ENCODE results near the gene MASP2. TPM values are rescaled to one million over a fixed set of nuclear protein-coding genes. Genes with fewer than 3 reads are reported as not detected.

Gene MASP2
- total RNA-seq, 4 donors from 2014 or later, result not detected

DNA sequence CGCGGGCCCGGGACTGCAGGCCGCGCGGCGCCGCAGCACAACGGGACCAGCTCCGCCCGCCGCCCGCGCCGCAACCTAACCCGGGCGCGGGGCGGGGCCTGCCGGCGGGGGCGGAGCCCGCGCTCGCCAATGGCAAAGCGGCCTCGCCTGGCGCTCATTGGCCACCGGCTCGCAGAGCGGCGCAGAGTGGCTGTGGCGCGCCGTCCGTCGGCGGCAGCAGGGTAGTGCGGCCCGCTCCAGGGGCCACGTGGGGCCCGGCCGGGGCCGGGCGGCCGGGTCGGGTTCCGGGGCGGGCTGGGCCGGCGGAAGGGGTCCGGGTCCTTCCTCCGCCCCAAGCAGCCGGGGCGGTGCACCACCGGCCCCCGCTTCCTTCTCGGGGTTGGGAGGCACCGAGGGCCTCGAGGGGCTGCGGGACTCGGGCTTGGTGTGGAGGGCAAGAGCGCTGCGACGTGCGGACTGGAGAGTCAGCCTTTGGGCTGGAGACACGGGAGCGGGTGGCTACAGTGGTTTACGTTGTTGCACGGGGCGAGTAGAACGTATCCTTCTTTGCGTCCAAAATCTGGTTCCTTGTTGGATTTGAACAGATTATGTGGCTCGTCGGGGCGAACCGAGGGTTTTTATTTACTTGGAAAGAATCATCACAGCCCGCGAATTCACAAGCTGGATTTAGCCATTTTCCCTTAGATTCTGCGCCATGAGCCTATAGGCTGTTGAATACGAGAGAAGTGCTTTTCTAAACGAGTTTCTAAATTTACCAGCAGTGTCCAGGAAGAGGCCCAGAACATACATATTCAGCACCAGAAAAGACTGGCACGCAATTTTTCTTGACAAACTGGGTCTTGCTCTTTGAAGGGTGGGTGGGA, 13.2 kb upstream of the MASP2 start, which contains the start of gene SRM:
SRM (minus strand) TSS at position 51 of the 863 bp plus-strand sequence. CDS start 75 bp downstream, outside the sequence.
- Histone ChIP-seq H3K4me3 (peak within 1 kb of the TSS; percentile 87 to 100 (median 98)), H3K27me3 (no peaks in the 10 kb centered on the region), H3K27ac (peak within 1 kb of the TSS; percentile 47 to 86 (median 80)), H3K9me3 (no peaks in the 10 kb centered on the region), H3K36me3 (peaks cover 0 to 49% (median 8%) of the 10 kb centered on the region in 3 donors), H3K4me1 (peaks cover 0 to 53% (median 25%) of the 10 kb centered on the region in 4 donors)
- peak; percentile 80 to 87 for DNase-seq (ENCODE audit: low spot score in 2 of 2)
- TF ChIP-seq EP300 (IDR thresholded peaks at IDR 0.05), result peak in 1 of 2 donors; percentile 63
- TF ChIP-seq, protein P1, sequence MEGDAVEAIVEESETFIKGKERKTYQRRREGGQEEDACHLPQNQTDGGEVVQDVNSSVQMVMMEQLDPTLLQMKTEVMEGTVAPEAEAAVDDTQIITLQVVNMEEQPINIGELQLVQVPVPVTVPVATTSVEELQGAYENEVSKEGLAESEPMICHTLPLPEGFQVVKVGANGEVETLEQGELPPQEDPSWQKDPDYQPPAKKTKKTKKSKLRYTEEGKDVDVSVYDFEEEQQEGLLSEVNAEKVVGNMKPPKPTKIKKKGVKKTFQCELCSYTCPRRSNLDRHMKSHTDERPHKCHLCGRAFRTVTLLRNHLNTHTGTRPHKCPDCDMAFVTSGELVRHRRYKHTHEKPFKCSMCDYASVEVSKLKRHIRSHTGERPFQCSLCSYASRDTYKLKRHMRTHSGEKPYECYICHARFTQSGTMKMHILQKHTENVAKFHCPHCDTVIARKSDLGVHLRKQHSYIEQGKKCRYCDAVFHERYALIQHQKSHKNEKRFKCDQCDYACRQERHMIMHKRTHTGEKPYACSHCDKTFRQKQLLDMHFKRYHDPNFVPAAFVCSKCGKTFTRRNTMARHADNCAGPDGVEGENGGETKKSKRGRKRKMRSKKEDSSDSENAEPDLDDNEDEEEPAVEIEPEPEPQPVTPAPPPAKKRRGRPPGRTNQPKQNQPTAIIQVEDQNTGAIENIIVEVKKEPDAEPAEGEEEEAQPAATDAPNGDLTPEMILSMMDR (IDR thresholded peaks at IDR 0.05), result peak; percentile 67 to 94 (median 91)
- peak; percentile 30 to 85 for TF ChIP-seq POLR2A (IDR thresholded peaks at IDR 0.05)
- WGBS, 2 donors, result 1% methylated on average over 24 to 27 of the region's 83 CpGs

DNA sequence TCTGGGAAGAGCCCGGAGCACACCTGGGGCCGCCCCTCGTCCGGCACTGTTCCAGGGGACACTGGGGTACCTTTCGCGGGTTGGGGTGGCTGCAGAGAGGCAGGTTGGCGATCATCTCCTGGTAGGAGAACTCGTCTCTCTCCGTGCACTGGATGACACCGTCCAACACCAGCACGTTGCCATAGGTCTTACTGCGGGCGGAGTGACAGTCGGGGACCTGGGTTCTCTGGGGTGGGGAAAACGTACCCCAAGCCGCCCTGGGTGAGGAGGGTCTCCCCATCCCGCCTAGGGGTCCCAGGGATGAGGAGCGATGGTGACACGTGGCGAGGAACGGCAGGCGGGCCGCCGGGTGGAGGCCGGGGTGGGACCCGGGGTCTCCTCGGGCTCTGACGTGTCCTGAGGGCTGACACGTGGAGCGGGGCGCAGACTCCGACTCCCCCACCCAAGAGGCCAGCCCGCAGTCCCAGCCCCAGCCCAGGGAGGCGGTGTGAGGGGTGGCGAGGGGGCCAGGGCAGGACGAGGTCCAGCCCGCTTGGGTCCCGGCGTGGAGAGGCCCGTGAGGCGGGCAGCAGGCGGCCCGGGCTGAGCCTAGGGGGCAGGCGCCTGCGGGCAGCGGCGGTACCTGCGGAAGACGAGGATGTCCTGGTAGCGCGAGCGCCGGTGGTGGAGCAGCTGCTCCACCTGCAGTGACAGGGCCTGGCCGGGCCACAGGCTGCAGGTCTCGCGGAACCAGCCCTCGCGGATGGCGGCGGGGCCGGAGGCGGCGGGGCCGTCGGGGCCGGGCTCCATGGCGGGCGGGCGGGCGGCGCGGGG, 12.3 kb upstream of the MASP2 start:
- peak overlapping the region; percentile 87 to 100 (median 98) for H3K4me3 ChIP-seq
- no peak for DNase-seq (ENCODE audit: low spot score in 2 of 2)
- TF ChIP-seq EP300 (IDR thresholded peaks at IDR 0.05) (no peak), POLR2A (IDR thresholded peaks at IDR 0.05) (no peak)
- TF ChIP-seq, protein P1 (IDR thresholded peaks at IDR 0.05), result no peak
- H3K9me3 ChIP-seq, result no peaks in the 10 kb centered on the region
- H3K4me1 ChIP-seq, result peaks cover 0 to 53% (median 25%) of the 10 kb centered on the region in 4 donors
- WGBS, 2 donors, result 4 to 6% methylated on average over 23 to 26 of the region's 72 CpGs
- no peaks in the 10 kb centered on the region for H3K27me3 ChIP-seq
- peak overlapping the region; percentile 24 to 86 (median 61) for H3K27ac ChIP-seq
- H3K36me3 ChIP-seq, result peaks cover 0 to 49% (median 8%) of the 10 kb centered on the region in 3 donors

DNA sequence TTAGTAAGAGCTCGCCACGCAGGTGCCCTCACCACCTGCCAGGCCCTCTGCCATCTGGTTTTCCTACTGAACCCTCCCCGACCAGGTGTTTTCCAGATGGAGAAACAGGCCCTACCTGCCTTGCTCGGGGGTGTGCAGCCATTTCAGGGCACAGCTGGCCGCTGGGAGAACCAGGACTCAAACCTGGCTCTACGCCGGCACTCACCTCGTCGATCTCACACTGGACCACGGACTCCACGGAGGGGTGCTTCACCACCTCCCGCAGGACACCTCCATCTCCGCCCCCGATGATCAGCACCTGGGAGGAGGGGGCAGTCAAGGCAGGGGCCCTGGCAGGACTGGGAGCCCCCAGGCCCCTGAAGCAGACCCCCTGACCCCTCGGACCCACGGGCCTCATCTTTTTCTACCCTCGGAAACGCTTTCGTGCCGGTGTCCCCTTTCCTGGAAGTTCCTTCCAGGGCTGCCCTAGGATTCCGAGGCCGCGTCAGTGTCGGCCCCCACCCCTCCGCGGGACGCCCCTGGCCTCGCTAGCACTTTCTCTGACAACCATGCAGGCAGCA, 11.6 kb upstream of the MASP2 start:
- Histone ChIP-seq H3K4me3 (peak overlapping the region; percentile 87 to 100 (median 98)), H3K4me1 (peaks cover 0 to 46% (median 25%) of the 10 kb centered on the region in 4 donors), H3K27me3 (no peaks in the 10 kb centered on the region), H3K36me3 (peaks cover 0 to 49% (median 8%) of the 10 kb centered on the region in 3 donors), H3K9me3 (no peaks in the 10 kb centered on the region), H3K27ac (peak overlapping the region; percentile 1 to 86 (median 51))
- no peak for TF ChIP-seq EP300 (IDR thresholded peaks at IDR 0.05)
- TF ChIP-seq, protein P1 (IDR thresholded peaks at IDR 0.05), result no peak
- TF ChIP-seq POLR2A (IDR thresholded peaks at IDR 0.05), result no peak
- 40 to 55% methylated on average over 25 to 26 of the region's 28 CpGs for WGBS, 2 donors
- DNase-seq (ENCODE audit: low spot score in 2 of 2), result no peak

DNA sequence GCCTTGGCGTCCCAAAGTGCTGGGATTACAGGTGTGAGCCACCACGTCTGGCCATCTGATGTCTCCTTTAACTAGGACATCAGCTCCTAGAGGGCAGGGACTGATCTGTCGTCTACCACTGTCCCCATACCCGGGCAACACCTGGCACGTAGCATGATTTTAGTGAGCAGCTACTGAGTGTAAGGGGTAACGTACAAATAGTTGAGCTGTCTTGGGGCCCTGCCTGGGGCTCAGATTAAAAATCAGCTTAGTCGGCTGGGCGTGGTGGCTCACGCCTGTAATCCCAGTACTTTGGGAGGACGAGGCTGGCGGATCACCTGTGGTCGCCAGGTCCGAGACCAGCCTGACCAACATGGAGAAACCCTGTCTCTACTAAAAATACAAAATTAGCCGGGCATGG, 11.0 kb upstream of the MASP2 start:
- H3K4me3 ChIP-seq, result peak overlapping the region in 1 of 4 donors; percentile 100
- WGBS, 2 donors, result 92 to 95% methylated on average over 14 of the region's 14 CpGs
- H3K4me1 ChIP-seq, result peaks cover 0 to 47% (median 24%) of the 10 kb centered on the region in 4 donors
- H3K36me3 ChIP-seq, result peaks cover 0 to 46% (median 8%) of the 10 kb centered on the region in 3 donors
- no peak for DNase-seq (ENCODE audit: low spot score in 2 of 2)
- H3K27me3 ChIP-seq, result no peaks in the 10 kb centered on the region
- no peaks in the 10 kb centered on the region for H3K9me3 ChIP-seq
- no peak overlapping the region for H3K27ac ChIP-seq
- TF ChIP-seq POLR2A (IDR thresholded peaks at IDR 0.05) (no peak), EP300 (IDR thresholded peaks at IDR 0.05) (no peak)
- TF ChIP-seq, protein P1 (IDR thresholded peaks at IDR 0.05), result no peak

Data from tibial nerve (tissue), 4 donors.